CD4-positive, alpha-beta T cell (primary cell): Measurements from ENCODE around the gene CCAR1. TPM values are rescaled to one million over a fixed set of nuclear protein-coding genes. Genes with fewer than 3 reads are reported as not detected.
"Not testable (repeated sequence)": the region's sequence is repeated elsewhere in the genome, so short reads cannot be mapped to it uniquely, and the experiment has no call there.

ENCODE experiments used
- ATAC-seq: fragments of 200-7000 bp; cut with Tn5 transposase; one replicate; pipeline ENCODE4 v1.10.0; 2022; ENCODE audit warnings: mild to moderate bottlenecking; ENCODE audit not compliant: poor library complexity
- CTCF ChIA-PET: fragments of 350-600 bp; sonication (Branson Sonifier 250); formaldehyde crosslinking; loops from one replicate; lab custom pipeline; 2021; ENCODE audit warnings: antibody characterized with exemption, inconsistent platforms; lab: Charles Lee
- POLR2A ChIA-PET: fragments of 350-600 bp; sonication (Branson Sonifier 250); formaldehyde crosslinking; loops from one replicate; lab custom pipeline; 2021; ENCODE audit warnings: antibody characterized with exemption, inconsistent platforms; lab: Charles Lee
- DNase-seq, 14 experiments: peaks; one replicate each; pipeline ENCODE4 v3.0.0-alpha.2; 2013 to 2020; ENCODE audit warnings: mixed read lengths in 2 of 14
- H3K27ac ChIP-seq, 2 donors: one replicate each; pipeline versions ENCODE4 v1.5.1 to v1.7.0; 2013; ENCODE audit warnings: low read length in 2 of 2, low read depth in 1 of 2, mild to moderate bottlenecking in 1 of 2
- H3K27me3 ChIP-seq, 2 experiments: 1 replicate in 1 of 2; 2 replicates in 1 of 2; pipeline versions ENCODE4 v1.6.1 to v1.7.0; 2013; ENCODE audit warnings: low read length in 2 of 2, control low read depth in 1 of 2, mild to moderate bottlenecking in 1 of 2, moderate library complexity in 1 of 2; ENCODE audit not compliant: insufficient read depth in 2 of 2, control insufficient read depth in 1 of 2
- H3K36me3 ChIP-seq: one replicate; pipeline ENCODE4 v1.6.1; 2013; ENCODE audit warnings: low read length, control low read depth; ENCODE audit not compliant: insufficient read depth
- H3K4me1 ChIP-seq: one replicate; pipeline ENCODE4 v1.6.1; 2013; ENCODE audit warnings: low read length, control low read depth; ENCODE audit not compliant: insufficient read depth
- H3K4me3 ChIP-seq: one replicate; pipeline ENCODE4 v1.5.1; 2013; ENCODE audit warnings: mild to moderate bottlenecking, low read length, moderate library complexity
- H3K9me3 ChIP-seq, 2 experiments: 1 replicate in 1 of 2; 2 replicates in 1 of 2; pipeline versions ENCODE4 v1.6.1 to v1.7.0; 2013; ENCODE audit warnings: low read length in 2 of 2, mild to moderate bottlenecking in 2 of 2, control low read depth in 1 of 2, moderate library complexity in 1 of 2; ENCODE audit not compliant: control insufficient read depth in 1 of 2, insufficient read depth in 1 of 2
- H3K27ac Mint-ChIP-seq: one replicate; pipeline ENCODE4 v1.8.0; 2020; ENCODE audit warnings: mixed read lengths
- H3K27me3 Mint-ChIP-seq: one replicate; pipeline ENCODE4 v1.8.0; 2021; ENCODE audit warnings: mixed read lengths
- H3K36me3 Mint-ChIP-seq: one replicate; pipeline ENCODE4 v1.8.0; 2021; ENCODE audit warnings: low read depth, mixed read lengths
- H3K4me1 Mint-ChIP-seq: one replicate; pipeline ENCODE4 v1.8.0; 2021; ENCODE audit warnings: low read depth, mixed read lengths
- H3K4me3 Mint-ChIP-seq: one replicate; pipeline ENCODE4 v1.8.0; 2020; ENCODE audit warnings: mild to moderate bottlenecking, mixed read lengths
- H3K9me3 Mint-ChIP-seq: one replicate; pipeline ENCODE4 v1.8.0; 2020; ENCODE audit warnings: mixed read lengths
- intact Hi-C, 2 experiments: fragments of 100-400 bp; cut with DNase I in 1 of 2; cut with micrococcal nuclease in 1 of 2; formaldehyde crosslinking; loops; one replicate each; pipeline versions ENCODE4 v1.15.1 to v1.9.0; 2023 to 2025; cut with DNase I, micrococcal nuclease
- total RNA-seq, 174 experiments: library from RNA in 2 of 174; stranded (reverse) in 2 of 174; gene quantifications; one replicate each; pipeline ENCODE4 v1.2.3 and lab custom pipeline; 2021 to 2026
- TF ChIP-seq, protein P1 (sequence below): fragments of 200-600 bp; IDR thresholded peaks from one replicate; pipeline ENCODE4 v1.8.0; 2022; ENCODE audit warnings: antibody characterized with exemption, mild to moderate bottlenecking

The CCAR1 gene
- total RNA-seq, 2 experiments from 2014 or later, result 68.9 to 82.2 TPM

GRCh38 chr10:68796605-68797004 lies 75.6 kb downstream of the CCAR1 start:
- Histone ChIP-seq H3K36me3 (peaks cover 18% of the 10 kb centered on the region), H3K4me3 (no peak overlapping the region), H3K27ac (no peak overlapping the region), H3K4me1 (no peaks in the 10 kb centered on the region), H3K9me3 (no peaks in the 10 kb centered on the region), H3K27me3 (no peaks in the 10 kb centered on the region)
- Mint-ChIP-seq H3K27me3 (no peaks in the 10 kb centered on the region), H3K27ac (no peak overlapping the region), H3K4me3 (no peak overlapping the region), H3K36me3 (peaks cover 25% of the 10 kb centered on the region), H3K4me1 (no peaks in the 10 kb centered on the region), H3K9me3 (no peaks in the 10 kb centered on the region)
- CTCF ChIA-PET, result no interaction called here
- POLR2A ChIA-PET, result no interaction called here
- TF ChIP-seq, protein P1, sequence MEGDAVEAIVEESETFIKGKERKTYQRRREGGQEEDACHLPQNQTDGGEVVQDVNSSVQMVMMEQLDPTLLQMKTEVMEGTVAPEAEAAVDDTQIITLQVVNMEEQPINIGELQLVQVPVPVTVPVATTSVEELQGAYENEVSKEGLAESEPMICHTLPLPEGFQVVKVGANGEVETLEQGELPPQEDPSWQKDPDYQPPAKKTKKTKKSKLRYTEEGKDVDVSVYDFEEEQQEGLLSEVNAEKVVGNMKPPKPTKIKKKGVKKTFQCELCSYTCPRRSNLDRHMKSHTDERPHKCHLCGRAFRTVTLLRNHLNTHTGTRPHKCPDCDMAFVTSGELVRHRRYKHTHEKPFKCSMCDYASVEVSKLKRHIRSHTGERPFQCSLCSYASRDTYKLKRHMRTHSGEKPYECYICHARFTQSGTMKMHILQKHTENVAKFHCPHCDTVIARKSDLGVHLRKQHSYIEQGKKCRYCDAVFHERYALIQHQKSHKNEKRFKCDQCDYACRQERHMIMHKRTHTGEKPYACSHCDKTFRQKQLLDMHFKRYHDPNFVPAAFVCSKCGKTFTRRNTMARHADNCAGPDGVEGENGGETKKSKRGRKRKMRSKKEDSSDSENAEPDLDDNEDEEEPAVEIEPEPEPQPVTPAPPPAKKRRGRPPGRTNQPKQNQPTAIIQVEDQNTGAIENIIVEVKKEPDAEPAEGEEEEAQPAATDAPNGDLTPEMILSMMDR, result no peak
- intact Hi-C loops, result loop anchor here in 1 of 2 experiments (5.0 kb wide), 1 partner anchor 96 kb away; no protein-coding TSS in a partner anchor
- ATAC-seq (no peak), DNase-seq (no peak)

DNA sequence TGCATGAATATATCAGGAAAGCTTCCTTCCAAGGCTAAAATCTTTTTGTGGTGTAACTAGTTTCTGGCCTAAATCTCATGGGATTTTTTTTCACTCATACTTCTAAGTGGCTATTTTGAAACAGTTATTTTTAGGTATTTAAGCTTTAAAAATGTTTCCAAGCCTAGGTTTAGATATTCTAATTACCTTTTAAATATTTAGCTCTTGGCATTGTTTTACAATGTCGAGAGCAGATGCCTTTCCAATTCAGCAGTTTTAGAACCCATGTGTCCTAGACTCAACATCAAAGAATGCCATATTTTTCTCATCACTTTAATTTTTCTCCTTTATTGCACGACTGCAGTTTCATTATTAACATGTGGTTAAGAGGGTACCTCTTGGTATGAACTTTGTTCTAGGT lies 79.2 kb downstream of the CCAR1 start:
- no peak overlapping the region for H3K4me3 Mint-ChIP-seq
- intact Hi-C loops, result no loop called here
- CTCF ChIA-PET, result no interaction called here
- H3K27me3 Mint-ChIP-seq, result no peaks in the 10 kb centered on the region
- peaks cover 6% of the 10 kb centered on the region for H3K36me3 ChIP-seq
- TF ChIP-seq, protein P1, result no peak
- ATAC-seq (no peak), DNase-seq (no peak)
- H3K9me3 Mint-ChIP-seq, result no peaks in the 10 kb centered on the region
- POLR2A ChIA-PET, result interaction anchor here (1.0 kb wide), 1 partner anchor 128 kb away, joined by 3 read pairs; no protein-coding TSS in a partner anchor
- H3K9me3 ChIP-seq, result no peaks in the 10 kb centered on the region
- H3K27ac ChIP-seq, result no peak overlapping the region
- no peaks in the 10 kb centered on the region for H3K4me1 Mint-ChIP-seq
- H3K27ac Mint-ChIP-seq, result no peak overlapping the region
- H3K27me3 ChIP-seq, result no peaks in the 10 kb centered on the region
- no peaks in the 10 kb centered on the region for H3K36me3 Mint-ChIP-seq
- H3K4me1 ChIP-seq, result no peaks in the 10 kb centered on the region
- no peak overlapping the region for H3K4me3 ChIP-seq

GRCh38 chr10:68804692-68805091 lies 83.7 kb downstream of the CCAR1 start:
- no peaks in the 10 kb centered on the region for H3K36me3 Mint-ChIP-seq
- no peaks in the 10 kb centered on the region for H3K27me3 ChIP-seq
- no peak for ATAC-seq
- H3K9me3 ChIP-seq, result no peaks in the 10 kb centered on the region
- H3K4me3 ChIP-seq, result no peak overlapping the region
- ChIA-PET POLR2A (no interaction called here), CTCF (no interaction called here)
- DNase-seq, result no peak
- no peaks in the 10 kb centered on the region for H3K27me3 Mint-ChIP-seq
- TF ChIP-seq, protein P1, result no peak
- no peaks in the 10 kb centered on the region for H3K4me1 Mint-ChIP-seq
- no peaks in the 10 kb centered on the region for H3K4me1 ChIP-seq
- intact Hi-C loops, result no loop called here
- H3K27ac ChIP-seq, result no peak overlapping the region
- no peaks in the 10 kb centered on the region for H3K36me3 ChIP-seq
- no peak overlapping the region for H3K4me3 Mint-ChIP-seq
- no peaks in the 10 kb centered on the region for H3K9me3 Mint-ChIP-seq
- no peak overlapping the region for H3K27ac Mint-ChIP-seq

- H3K9me3 ChIP-seq, ATAC-seq, H3K9me3 Mint-ChIP-seq, H3K4me1 Mint-ChIP-seq, H3K27me3 ChIP-seq, H3K36me3 Mint-ChIP-seq, H3K27ac ChIP-seq, H3K36me3 ChIP-seq, H3K4me1 ChIP-seq, H3K4me3 Mint-ChIP-seq, POLR2A ChIA-PET, H3K27ac Mint-ChIP-seq, H3K27me3 Mint-ChIP-seq, DNase-seq, H3K4me3 ChIP-seq: not testable (repeated sequence)
- CTCF ChIA-PET, result interaction anchor here (0.5 kb wide), 1 partner anchor 28 kb away, joined by 3 read pairs; no protein-coding TSS in a partner anchor
- intact Hi-C loops, result loop anchor here in 1 of 2 experiments (5.0 kb wide), 1 partner anchor 46 kb away; no protein-coding TSS in a partner anchor
These were observed 89.8 kb downstream of the CCAR1 start for GRCh38 chr10:68810830-68811229.
